Measurements from ENCODE around the gene WDR55. TPM values are rescaled to one million over a fixed set of nuclear protein-coding genes. Genes with fewer than 3 reads are reported as not detected.
"Not testable (repeated sequence)": the region's sequence is repeated elsewhere in the genome, so short reads cannot be mapped to it uniquely, and the experiment has no call there.

WDR55 gene, protein sequence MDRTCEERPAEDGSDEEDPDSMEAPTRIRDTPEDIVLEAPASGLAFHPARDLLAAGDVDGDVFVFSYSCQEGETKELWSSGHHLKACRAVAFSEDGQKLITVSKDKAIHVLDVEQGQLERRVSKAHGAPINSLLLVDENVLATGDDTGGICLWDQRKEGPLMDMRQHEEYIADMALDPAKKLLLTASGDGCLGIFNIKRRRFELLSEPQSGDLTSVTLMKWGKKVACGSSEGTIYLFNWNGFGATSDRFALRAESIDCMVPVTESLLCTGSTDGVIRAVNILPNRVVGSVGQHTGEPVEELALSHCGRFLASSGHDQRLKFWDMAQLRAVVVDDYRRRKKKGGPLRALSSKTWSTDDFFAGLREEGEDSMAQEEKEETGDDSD
- total RNA-seq, result 20.5 and 20.6 TPM in 2 replicates
- 27.9 TPM for polyA plus RNA-seq (2012)

- peak; percentile 97 for DNase-seq (ENCODE audit: low read depth)
These were observed at the start of gene WDR55 for GRCh38 chr5:140664359-140665119. Gene WDR55, plus strand, starts transcription at chr5:140664904. Its CDS starts 9 bp downstream, at chr5:140664913.

DNA sequence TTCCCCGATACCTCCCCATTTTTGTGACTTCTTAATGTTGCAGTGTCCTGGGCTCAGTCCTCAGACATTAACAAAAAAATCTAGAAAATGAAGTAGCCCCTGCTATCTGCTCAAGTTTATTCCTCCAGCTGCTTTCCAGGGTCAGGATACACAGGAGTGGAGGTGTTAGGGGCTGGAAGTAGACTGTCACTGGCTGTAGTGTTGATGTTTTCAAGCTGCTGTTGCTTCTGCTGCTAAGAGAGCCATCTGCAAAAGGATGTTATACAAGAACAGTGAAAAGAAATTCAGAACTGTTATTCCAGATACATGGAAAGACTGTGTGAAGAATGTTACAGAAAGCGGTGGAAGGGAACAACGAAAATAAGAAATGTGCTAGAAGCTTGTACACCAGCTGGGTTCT lies 42.4 kb upstream of the WDR55 start:
- DNase-seq (ENCODE audit: low read depth), result no peak

DNA sequence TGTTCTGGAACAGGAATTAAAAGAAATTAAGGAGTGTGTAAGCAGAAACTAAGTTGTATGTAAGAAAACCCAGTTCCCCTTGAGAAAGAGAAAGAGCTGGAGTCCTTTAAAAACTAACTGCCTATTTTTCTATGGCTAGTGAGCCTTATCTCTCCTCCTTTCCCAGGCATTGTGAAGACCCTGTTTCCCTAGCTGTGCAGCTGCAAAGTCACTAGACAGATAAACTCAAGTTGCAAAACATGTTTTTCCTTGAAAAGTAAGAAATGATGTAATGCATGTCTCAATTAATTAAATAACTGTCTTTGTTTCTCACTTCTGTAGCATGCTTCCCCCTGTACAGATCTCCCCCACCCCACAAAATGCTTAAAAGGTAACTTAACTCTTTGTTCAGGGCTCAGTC lies 41.6 kb upstream of the WDR55 start:
- not testable (repeated sequence) for DNase-seq (ENCODE audit: low read depth)

- DNase-seq (ENCODE audit: low read depth), result not testable (repeated sequence)
These were observed 39.8 kb upstream of the WDR55 start for GRCh38 chr5:140624886-140625285.

DNA sequence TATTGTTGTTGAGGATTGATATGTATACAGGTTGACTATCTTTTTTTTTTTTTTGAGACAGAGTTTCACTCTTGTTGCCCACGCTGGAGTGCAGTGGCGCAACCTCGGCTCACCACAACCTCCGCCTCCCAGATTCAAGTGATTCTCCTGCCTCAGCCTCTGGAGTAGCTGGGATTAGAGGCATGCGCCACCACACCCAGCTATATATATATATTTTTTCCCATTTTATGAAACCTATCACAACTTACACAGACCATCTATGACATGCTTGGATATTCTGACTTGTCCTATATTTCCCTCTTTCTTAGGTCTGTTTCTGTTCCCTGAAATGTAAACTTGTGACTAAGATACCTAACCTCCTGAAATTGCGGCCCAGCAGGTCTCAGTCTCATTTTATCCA lies 36.7 kb upstream of the WDR55 start:
- no peak for DNase-seq (ENCODE audit: low read depth)

GRCh38 chr5:140628711-140629110 lies 36.0 kb upstream of the WDR55 start:
- no peak for DNase-seq (ENCODE audit: low read depth)

DNA sequence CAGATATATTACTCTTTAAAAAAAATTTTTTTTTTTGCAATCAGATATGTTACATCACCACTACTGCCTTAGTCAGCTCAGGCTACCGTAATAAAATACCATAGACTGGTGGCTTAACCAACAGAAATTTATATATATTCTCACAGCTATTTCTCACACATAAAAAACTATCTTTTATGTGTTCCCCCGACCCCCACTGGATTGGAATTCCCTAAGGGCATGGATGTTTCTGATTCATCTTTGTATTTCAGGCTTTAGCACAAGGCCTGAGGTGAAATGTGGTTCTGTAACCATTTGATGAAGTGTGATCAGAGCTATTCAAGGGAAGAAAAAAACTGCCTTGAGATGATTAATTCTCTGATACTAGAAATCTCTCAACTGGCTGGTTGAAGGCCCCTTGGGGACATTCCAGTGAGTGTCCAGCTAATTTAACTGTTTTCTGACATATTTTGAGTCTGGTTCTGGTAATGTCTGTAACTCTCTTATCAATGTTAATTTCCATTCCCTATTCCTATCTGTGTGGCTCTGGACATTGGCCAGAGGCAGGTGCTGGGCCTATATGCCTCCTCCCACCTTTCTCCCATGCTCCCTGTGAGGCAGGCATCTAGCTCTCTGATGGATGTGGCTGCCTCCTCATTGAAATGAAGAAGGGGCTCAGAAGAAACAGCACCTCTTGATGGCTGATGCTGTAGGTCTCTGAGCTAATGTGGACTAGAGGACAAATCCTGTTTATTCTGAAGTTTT lies 34.2 kb upstream of the WDR55 start:
- peak; percentile 10 for DNase-seq (ENCODE audit: low read depth)

DNA sequence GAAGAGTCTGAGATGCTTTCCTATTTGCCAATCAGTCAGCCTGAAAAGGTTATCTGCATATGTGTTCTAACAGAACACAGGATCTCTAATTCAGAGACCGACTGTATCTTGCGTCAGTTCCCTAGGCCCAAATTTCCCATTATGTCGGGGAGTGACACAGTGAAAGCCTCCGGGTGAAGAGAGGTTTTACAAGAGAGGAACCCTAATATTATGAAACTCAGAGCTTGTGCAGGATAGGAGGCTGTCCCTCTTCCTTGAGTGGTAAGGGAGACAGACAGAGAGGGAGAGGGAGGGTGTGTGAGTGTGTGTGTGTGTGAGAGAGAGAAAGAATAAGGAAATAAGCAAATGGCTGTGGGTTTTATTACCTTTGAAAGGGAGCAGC lies 33.7 kb upstream of the WDR55 start:
- DNase-seq (ENCODE audit: low read depth), result no peak

DNA sequence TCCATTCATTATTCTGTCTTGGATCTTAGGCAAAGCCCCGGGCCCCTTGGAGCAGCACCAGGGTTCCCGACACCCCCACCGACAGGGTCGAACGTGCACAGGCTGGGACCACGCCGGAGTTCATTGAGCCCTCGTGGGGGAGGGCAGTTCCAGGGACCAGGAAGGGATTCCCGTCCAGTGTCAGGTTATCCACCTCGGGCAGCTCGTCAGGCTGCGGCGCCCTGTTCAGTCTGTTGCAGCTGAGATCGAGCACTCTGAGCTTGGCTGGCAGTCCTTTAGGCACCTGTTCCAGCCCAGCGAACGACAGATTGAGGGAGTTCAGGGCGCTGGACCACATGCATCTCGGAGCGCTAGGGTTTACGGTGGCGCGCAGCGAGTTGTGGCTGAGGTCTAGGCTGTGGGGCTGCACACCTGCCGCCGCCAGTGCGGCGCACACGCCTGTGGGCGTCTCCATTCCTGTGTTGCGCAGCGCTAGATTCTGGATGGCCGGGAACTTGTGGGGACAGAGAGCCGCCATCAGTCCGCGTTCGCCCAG lies 32.8 kb upstream of the WDR55 start:
- peak; percentile 4 for DNase-seq (ENCODE audit: low read depth)

- peak; percentile 2 for DNase-seq (ENCODE audit: low read depth)
These were observed 32.2 kb upstream of the WDR55 start for GRCh38 chr5:140632366-140633020.

DNA sequence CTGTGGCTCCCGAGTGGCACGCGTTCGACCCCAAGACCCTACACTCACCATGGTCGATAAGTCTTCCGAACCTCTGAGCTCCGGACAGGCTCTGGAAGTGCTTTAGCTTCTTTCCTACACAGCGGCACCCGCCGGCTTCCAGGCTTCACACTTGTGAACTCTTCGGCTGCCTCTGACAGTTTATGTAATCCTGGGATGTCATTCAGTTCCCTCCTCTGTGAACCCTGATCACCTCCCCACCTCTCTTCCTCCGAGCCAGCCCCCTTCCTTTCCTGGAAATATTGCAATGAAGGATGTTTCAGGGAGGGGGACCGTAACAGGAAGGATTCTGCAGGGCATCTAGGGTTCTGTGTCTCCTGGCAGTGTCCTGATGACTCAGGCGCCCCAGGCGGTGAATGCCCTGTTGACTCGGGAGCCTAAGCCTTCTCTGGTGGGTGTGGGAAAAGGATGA lies 31.7 kb upstream of the WDR55 start, which contains the start of gene CD14:
CD14 (minus strand) TSS at position 155 of the 451 bp plus-strand sequence; CDS start at position 51, 104 bp downstream.
- peak; percentile 45 for DNase-seq (ENCODE audit: low read depth)

- DNase-seq (ENCODE audit: low read depth), result no peak
These were observed 31.2 kb upstream of the WDR55 start for GRCh38 chr5:140633501-140633900.

DNA sequence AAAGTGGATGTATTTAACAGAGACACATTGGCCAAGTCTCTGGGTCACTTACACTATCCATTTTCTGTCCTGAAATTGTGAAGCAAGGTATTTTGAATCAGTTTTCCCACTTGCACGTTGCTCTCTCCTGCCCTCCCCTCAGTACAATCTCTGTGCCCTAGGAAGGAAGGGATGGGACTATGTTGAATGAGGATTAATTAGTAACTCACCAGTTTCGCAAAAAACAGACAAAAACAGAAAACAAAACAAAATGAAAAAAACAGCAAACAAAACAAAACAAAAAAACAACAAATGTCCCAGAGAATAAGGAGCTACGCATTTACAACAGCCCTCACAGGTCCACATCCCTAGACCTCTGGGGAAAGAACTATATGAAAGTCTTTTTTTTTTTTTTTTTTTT lies 30.6 kb upstream of the WDR55 start:
- DNase-seq (ENCODE audit: low read depth), result no peak

DNA sequence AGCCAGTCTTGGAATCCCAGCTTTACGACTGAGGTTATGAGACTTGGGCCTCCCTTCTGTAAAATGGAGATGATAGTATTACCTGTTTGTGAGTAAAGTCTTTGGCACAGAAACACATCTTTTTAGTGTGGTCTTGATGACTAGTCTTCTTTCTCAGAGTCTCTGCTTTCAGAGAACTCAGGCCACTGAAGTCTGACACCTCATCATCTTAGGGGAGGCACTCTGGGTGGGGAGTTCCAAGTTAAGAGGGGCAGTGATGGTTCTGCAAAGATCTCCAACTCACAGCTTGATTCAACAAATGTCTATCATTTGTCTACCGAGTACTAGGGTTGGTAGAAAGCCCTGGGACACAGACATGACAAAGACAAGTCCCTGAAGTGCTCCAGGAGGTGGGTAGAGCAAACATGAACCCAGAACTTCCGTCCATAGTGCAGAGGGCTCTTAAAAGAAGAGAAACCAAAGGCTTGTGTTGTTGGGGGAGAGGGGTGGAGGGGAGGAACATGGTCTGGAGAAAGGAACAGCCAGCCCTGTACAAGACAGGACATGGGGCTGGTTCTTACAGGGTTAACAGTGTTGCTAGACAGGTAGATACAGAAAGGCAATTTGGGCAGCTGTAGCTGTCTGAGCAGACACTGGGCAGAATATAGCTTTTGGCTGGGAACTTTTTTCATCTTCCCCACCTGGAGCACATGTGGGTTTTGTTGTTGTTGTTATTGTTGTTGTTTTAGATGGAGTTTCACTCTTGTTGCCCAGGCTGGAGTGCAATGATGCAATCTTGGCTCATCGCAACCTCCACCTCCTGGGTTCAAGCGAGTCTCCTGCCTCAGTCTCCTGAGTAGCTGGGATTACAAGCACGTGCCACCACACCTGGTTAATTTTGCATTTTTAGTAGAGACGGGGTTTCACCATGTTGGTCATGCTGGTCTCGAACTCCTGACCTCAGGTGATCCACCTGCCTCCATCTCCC lies 29.1 kb upstream of the WDR55 start:
- DNase-seq (ENCODE audit: low read depth), result no peak

DNA sequence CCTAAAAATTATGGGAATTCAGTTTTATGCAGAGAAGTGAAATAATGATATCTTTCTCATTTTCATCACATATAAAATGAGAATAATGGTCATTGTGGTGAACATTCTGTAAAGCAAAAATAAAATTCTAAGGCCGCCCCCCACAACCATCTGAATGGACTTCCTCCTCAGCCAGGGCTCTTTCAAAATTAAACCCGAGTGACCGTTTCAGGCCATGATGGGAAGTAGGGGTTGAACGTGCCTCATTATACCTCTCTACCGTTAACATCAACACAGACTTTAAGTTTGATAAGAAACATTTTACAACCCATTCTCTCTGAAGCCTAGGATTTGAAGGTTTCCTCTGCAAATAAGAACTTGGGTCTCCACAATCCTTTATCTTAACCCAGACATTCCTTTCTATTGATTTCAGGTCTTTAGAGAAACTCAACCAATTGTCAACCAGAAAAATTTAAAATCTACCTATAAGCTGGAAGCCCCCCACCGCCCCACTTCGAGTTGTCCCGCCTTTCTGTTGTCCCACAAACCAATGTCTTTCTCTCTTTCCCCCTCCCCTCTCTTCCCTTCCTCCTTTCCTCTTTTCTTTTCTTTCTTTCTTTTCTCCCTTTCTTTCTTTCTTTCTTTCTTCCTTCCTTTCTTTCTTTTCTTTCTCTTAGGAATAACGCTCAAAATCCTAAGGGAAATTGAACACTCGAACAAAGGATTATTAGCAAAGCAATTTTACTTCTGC lies 27.2 kb upstream of the WDR55 start:
- no peak for DNase-seq (ENCODE audit: low read depth)

DNA sequence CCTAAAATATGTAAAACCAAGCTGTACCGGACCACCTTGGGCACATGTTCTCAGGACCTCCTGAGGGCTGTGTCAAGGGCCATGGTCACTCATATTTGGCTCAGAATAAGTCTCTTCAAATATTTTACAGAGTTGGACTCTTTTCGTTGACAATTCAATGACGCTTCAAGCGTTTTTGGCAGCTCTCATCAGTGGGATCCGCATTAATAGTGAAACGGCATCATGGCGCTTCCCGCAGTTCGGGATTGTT lies 25.9 kb upstream of the WDR55 start:
- not testable (repeated sequence) for DNase-seq (ENCODE audit: low read depth)

- DNase-seq (ENCODE audit: low read depth), result peak; percentile 96
These were observed 25.3 kb upstream of the WDR55 start, which contains the start of gene TMCO6 for GRCh38 chr5:140639148-140639981. Gene TMCO6, plus strand, starts transcription at chr5:140639451. Its CDS starts 77 bp downstream, at chr5:140639528.

GRCh38 chr5:140641716-140642115 lies 23.0 kb upstream of the WDR55 start:
- DNase-seq (ENCODE audit: low read depth), result no peak

All from myocyte (in vitro differentiated cells).